ENCODE measurements around the gene CXCL11. TPM values are rescaled to one million over a fixed set of nuclear protein-coding genes. Genes with fewer than 3 reads are reported as not detected.

The CXCL11 gene
- total RNA-seq, 1 donor from 2014 or later = not detected

DNA sequence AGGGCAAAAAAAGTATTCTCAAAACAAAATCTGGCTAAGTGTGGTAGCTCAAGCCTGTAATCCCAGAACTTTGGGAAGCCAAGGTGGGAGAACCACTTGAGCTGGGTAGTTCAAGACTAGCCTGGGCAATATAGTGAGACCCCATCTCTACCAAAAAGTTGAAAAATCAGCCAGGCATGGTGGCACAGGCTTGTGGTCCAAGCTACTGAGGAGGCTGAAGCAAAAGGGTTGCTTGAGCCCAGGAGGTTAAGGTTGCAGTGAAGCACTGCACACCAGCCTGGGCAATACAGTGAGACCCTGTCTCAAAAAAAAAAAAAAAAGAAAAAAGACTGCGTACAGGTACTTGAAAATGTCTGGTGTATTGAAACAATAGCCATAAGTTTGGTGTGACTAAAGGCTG, 43.4 kb downstream of the CXCL11 start:
- H3K27me3 ChIP-seq = no peaks in the 10 kb centered on the region
- TF ChIP-seq, protein P1, sequence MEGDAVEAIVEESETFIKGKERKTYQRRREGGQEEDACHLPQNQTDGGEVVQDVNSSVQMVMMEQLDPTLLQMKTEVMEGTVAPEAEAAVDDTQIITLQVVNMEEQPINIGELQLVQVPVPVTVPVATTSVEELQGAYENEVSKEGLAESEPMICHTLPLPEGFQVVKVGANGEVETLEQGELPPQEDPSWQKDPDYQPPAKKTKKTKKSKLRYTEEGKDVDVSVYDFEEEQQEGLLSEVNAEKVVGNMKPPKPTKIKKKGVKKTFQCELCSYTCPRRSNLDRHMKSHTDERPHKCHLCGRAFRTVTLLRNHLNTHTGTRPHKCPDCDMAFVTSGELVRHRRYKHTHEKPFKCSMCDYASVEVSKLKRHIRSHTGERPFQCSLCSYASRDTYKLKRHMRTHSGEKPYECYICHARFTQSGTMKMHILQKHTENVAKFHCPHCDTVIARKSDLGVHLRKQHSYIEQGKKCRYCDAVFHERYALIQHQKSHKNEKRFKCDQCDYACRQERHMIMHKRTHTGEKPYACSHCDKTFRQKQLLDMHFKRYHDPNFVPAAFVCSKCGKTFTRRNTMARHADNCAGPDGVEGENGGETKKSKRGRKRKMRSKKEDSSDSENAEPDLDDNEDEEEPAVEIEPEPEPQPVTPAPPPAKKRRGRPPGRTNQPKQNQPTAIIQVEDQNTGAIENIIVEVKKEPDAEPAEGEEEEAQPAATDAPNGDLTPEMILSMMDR (IDR thresholded peaks at IDR 0.05) = no peak
- ATAC-seq (no peak), DNase-seq (no peak)
- H3K4me3 ChIP-seq = no peak overlapping the region
- no peaks in the 10 kb centered on the region for H3K9me3 ChIP-seq
- intact Hi-C loops (cut with DNase I) = no loop called here
- no peak overlapping the region for H3K27ac ChIP-seq
- H3K36me3 ChIP-seq = no peaks in the 10 kb centered on the region
- peaks cover 17% of the 10 kb centered on the region for H3K4me1 ChIP-seq

DNA sequence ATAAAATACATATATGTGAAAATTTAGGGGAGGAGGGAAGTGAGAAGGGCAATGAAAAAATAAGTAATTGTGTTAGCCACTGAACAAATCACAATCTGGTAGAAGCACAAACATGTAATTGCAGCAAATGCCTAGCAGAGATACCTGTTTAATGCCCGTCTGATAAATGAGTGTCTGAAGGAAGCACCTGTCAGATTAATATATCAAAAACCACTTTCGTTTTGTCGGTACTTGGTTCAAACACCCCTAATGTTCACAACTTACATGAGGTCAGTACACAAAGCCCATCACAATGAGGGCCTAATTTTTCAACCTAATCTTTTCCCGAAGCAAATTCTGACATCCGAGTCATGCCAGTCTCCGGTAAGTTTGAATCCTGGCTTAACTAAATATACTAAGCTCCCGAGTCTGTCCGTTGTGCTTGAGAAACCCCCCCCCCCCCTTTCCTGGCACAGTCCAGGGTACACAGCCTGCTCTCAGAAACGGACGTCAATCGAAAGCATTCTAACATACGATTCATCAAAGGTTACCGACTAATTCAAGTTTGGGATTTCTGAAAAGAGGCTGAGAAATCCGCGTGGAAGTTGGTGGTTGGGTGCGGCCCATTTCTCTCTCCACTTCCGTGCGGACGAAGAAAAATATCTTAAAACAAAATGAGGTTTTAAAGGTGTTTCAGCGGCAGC, 45.9 kb downstream of the CXCL11 start:
- peaks cover 20% of the 10 kb centered on the region for H3K4me1 ChIP-seq

DNA sequence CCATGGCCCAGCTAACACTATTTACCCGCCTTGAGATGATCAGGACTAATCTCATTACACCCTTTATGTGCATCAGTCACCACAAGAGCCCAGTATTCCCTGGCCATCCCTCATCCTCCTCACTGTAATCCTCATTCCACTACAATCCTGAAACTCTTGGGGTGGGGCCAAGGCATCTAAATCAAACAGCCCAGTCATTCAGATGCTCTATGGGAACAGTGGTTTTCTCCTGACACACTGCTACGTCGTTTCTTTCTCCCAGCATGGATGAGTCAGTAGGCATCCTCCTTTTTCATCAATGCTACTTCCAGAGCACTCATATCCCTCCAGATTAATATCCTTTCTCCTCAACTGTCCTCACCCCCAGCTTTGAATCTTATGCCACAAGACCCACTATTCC, 50.8 kb downstream of the CXCL11 start:
- no peak overlapping the region for H3K27ac ChIP-seq
- ATAC-seq = no peak
- no peaks in the 10 kb centered on the region for H3K27me3 ChIP-seq
- TF ChIP-seq, protein P1 (IDR thresholded peaks at IDR 0.05) = no peak
- intact Hi-C loops (cut with DNase I) = no loop called here
- peaks cover 18% of the 10 kb centered on the region for H3K36me3 ChIP-seq
- no peak overlapping the region for H3K4me3 ChIP-seq
- no peaks in the 10 kb centered on the region for H3K9me3 ChIP-seq
- DNase-seq = no peak
- peaks cover 17% of the 10 kb centered on the region for H3K4me1 ChIP-seq

More for the DNA sequence above, 45.9 kb downstream of the CXCL11 start:
- H3K27ac ChIP-seq = peak overlapping the region; percentile 81
- no peaks in the 10 kb centered on the region for H3K36me3 ChIP-seq
- no peaks in the 10 kb centered on the region for H3K9me3 ChIP-seq
- H3K27me3 ChIP-seq = no peaks in the 10 kb centered on the region
- peak overlapping the region; percentile 97 for H3K4me3 ChIP-seq
- TF ChIP-seq, protein P1 (IDR thresholded peaks at IDR 0.05) = no peak
- intact Hi-C loops (cut with DNase I) = no loop called here
- DNase-seq (no peak), ATAC-seq (no peak)

Other genes with a start within 250 kb of the CXCL11 start
- not detected for gene PPEF2, start 133.6 kb downstream of the CXCL11 start, total RNA-seq
- 24.1 TPM for gene NAAA, start 95.1 kb downstream of the CXCL11 start, total RNA-seq
- 36.2 TPM for gene SDAD1, start 45.1 kb downstream of the CXCL11 start, total RNA-seq
- 1.4 TPM for gene CXCL9, start 28.6 kb downstream of the CXCL11 start, total RNA-seq
- gene CXCL10, start 12.6 kb downstream of the CXCL11 start, total RNA-seq = 3.3 TPM
- not detected for gene ART3, start 38.6 kb upstream of the CXCL11 start, total RNA-seq
- 38.2 TPM for gene NUP54, start 112.3 kb upstream of the CXCL11 start, total RNA-seq
- gene SCARB2, start 177.8 kb upstream of the CXCL11 start, total RNA-seq = 190 TPM
- gene FAM47E, start 215.7 kb upstream of the CXCL11 start, total RNA-seq = 3.6 TPM